ENCODE data around the gene TMEM232.
"Not testable (repeated sequence)": the region's sequence is repeated elsewhere in the genome, so short reads cannot be mapped to it uniquely, and the experiment has no call there.

The TMEM232 gene

DNA sequence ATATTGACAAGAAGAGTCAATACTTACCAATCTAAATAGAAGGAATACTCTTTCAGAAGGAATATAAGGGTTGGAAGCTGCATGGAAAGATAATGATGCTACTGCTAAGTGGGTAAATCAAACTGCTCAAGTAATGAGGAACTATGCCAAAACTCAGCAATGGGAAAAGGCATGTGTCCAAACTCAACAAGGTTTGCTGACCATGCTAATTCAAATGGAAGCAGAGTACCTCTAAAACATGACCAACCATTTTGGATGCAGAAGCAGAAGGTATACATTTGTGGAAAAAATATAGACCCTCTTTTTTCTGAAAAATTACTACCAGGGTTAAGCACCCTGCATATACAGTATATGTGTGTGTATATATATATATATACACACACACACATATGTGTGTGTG is 21.1 kb downstream of the TMEM232 start:
- no peak for DNase-seq (ENCODE audit: low spot score)
- TF ChIP-seq, protein P1, sequence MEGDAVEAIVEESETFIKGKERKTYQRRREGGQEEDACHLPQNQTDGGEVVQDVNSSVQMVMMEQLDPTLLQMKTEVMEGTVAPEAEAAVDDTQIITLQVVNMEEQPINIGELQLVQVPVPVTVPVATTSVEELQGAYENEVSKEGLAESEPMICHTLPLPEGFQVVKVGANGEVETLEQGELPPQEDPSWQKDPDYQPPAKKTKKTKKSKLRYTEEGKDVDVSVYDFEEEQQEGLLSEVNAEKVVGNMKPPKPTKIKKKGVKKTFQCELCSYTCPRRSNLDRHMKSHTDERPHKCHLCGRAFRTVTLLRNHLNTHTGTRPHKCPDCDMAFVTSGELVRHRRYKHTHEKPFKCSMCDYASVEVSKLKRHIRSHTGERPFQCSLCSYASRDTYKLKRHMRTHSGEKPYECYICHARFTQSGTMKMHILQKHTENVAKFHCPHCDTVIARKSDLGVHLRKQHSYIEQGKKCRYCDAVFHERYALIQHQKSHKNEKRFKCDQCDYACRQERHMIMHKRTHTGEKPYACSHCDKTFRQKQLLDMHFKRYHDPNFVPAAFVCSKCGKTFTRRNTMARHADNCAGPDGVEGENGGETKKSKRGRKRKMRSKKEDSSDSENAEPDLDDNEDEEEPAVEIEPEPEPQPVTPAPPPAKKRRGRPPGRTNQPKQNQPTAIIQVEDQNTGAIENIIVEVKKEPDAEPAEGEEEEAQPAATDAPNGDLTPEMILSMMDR (IDR thresholded peaks at IDR 0.05; ENCODE audit: extremely low read depth, missing control alignments) = no peak

DNA sequence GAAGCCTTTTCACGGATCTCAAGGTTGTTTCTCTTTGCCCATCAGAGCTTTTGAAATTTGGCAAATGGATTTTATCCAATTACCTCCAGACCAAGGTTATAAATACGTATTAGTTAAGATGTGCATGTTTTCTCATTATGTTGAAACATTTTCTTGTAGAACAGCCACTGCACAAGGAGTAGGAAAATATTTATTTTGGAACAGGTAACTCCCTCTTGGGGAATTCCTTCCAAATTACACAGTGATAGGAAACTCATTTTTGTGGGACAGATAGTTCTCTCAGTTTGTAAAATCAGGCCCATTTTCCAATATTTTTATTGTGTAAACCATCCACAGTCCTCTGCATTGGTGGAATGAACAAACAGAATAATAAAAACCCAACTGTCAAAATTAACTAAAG is 23.0 kb downstream of the TMEM232 start:
- no peak for DNase-seq (ENCODE audit: low spot score)
- TF ChIP-seq, protein P1 (IDR thresholded peaks at IDR 0.05; ENCODE audit: extremely low read depth, missing control alignments) = no peak

DNA sequence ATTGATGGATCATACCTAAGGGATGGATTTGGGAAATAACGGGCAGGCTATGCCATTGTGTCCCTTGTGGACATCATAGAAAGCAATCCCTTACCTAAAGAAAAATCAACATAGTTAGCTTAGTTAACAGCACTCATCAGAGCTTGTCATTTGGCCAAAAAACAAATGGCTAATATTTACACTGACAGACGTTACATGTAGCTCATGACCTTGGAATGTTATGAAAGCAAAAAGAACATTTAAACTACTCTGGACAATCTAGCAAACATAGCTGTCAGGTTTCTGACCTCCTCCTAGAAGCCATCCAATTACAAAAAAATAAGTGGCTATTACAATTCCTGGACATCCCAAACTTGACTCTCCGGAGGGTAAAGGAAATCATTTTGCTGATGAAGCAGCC is 23.8 kb downstream of the TMEM232 start:
- TF ChIP-seq, protein P1 (IDR thresholded peaks at IDR 0.05; ENCODE audit: extremely low read depth, missing control alignments) = no peak
- no peak for DNase-seq (ENCODE audit: low spot score)

DNA sequence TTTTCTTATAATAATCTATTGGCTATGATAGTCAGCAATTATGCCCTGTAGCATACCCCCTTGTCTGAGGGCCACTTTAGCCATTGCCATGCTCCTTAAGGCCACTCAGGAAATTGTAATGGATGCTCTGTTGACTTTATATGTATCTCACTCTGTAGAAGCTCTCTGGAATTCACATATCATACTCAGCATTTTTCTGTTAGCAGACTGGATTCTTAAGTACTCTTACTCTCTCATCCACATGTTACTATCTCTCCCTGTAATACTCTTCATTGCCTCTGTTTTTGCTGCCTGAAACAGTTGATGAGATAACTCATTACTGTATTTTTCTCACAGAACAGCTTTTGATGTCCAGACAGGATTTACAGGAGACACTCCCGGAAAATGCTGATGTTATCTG is 24.2 kb downstream of the TMEM232 start:
- DNase-seq (ENCODE audit: low spot score) = no peak
- TF ChIP-seq, protein P1 (IDR thresholded peaks at IDR 0.05; ENCODE audit: extremely low read depth, missing control alignments) = no peak

DNA sequence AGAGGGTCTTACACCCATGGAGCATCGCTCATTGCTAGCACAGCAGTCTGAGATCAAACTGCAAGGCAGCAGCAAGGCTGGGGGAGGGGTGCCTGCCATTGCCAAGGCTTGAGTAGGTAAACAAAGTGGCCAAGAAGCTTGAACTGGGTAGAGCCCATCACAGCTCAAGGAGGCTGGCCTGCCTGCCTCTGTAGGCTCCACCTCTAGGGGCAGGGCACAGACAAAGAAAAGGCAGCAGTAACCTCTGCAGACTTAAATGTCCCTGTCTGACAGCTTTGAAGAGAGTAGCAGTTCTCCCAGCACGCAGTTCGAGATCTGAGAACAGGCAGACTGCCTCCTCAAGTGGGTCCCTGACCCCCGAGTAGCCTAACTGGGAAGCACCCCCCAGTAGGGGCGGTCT is 33.8 kb downstream of the TMEM232 start:
- DNase-seq (ENCODE audit: low spot score) = not testable (repeated sequence)

DNA sequence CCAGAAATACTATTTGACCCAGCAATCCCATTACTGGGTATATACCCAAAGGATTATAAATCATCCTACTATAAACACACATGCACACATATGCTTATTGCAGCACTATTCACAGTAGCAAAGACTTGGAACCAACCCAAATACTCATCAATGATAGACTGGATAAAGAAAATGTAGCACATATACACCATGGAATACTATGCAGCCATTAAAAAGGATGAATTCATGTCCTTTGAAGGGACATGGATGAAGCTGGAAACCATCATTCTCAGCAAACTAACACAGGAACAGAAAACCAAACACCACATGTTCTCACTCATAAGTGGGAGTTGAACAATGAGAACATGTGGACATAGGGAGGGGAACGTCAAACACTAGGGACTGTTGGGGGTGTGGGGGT is 35.9 kb downstream of the TMEM232 start:
- not testable (repeated sequence) for DNase-seq (ENCODE audit: low spot score)

DNA sequence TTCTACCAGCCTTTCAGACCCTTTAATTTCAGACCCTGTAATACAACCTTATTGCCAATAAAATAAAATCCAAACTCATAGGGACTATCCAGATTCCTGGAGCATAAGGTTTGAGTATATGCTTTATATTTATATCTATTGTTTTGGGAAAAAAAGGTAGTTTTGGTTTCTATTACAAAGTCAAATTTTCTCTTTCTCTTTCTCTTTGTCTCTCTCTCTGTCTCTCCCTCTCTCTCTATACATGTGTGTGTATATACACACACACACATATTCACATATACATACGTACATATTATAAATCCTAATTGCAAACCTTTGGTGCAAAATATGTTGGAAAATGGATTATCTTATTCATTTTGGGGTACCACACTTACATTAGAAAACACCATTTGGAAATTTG is 39.0 kb downstream of the TMEM232 start:
- TF ChIP-seq, protein P1 (IDR thresholded peaks at IDR 0.05; ENCODE audit: extremely low read depth, missing control alignments) = no peak
- DNase-seq (ENCODE audit: low spot score) = no peak

DNA sequence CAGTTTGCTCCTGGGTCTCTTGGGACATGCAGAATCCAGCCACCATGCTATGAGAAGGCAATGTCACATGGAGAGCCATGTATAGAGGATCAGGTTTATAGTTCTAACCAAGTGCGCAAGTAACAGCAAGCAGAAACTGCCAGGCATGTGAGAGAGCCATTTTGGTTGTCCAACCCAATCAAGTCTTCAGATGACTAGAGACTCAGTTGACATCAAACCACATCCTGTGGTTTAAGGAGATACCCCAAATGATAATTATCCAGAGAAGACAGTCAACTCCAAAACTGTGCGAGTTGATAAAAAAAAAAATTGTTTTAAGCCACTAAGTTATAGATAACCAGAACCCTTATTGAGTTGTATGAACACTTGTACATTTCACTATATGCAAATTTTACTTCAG is 40.2 kb downstream of the TMEM232 start:
- no peak for DNase-seq (ENCODE audit: low spot score)
- TF ChIP-seq, protein P1 (IDR thresholded peaks at IDR 0.05; ENCODE audit: extremely low read depth, missing control alignments) = no peak

DNA sequence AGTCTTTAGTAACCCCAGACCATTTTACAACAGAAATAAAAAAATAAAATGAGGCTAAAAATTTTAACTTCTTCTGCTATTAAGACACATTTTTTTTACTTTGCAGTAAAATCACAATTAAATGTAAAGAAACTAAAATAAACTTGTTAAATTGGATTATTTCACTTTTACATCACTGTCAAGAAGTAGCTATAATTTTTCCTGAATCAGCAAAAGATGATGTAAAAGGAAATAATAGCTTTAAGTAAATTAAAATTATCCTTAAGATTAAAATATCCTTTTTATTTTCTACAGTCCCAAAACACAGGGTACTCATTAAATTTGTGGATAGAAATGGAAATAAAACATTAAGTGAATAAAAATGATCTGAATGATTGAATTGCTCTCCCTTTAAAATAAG is 44.5 kb downstream of the TMEM232 start:
- TF ChIP-seq, protein P1 (IDR thresholded peaks at IDR 0.05; ENCODE audit: extremely low read depth, missing control alignments) = no peak
- DNase-seq (ENCODE audit: low spot score) = no peak
